NB4 (cell line): ENCODE results near the gene ESPL1.

Experiments used
- CTCF ChIP-seq: IDR thresholded peaks from one replicate; pipeline ENCODE4 v1.5.1; 2012; ENCODE audit warnings: low read depth, low read length
- MAX ChIP-seq: IDR thresholded peaks from 2 replicates; pipeline ENCODE4 v1.6.1; 2011; ENCODE audit warnings: low read depth, low read length
- MYC ChIP-seq: IDR thresholded peaks from 2 replicates; pipeline ENCODE4 v1.6.1; 2011; ENCODE audit warnings: low read depth, low read length
- POLR2A ChIP-seq: IDR thresholded peaks from 2 replicates; pipeline ENCODE4 v1.6.1; 2011; ENCODE audit warnings: mild to moderate bottlenecking; ENCODE audit not compliant: insufficient read length; ENCODE audit errors: extremely low read depth

GRCh38 chr12:53224897-53225634 lies 43.0 kb upstream of the ESPL1 start:
- TF ChIP-seq CTCF = no peak
- no peak for TF ChIP-seq MAX
- no peak for TF ChIP-seq POLR2A
- no peak for TF ChIP-seq MYC
